HCEC 1CT (cell line): ENCODE measurements around the gene C19orf38.

Source experiments
- DNase-seq: peaks from one replicate; pipeline ENCODE4 v3.0.0-alpha.2; 2017

Gene C19orf38

DNA sequence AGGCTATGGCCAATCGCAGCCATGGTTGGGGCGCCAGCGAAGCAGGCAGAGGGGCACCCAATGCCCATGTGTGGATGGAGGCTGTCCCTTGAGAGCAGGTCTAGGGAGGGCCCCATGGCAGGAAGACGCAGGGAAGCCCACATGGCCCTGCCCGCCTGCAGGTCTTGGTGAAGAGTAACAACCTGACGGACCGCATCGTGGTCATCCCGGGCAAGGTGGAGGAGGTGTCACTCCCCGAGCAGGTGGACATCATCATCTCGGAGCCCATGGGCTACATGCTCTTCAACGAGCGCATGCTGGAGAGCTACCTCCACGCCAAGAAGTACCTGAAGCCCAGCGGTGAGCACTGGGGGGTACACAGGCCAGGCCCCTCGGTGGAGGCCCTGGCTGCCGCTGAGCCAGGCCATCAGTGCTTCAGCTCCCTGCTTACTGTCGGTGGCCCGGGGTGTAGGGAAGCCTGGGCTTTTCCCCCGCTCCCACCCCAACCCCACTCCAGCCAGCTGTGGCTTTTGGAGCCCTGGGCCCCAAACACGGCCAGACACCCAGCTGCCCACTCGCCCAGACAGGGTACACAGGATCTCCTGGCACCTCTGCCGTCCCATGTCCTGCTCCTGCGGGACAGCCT is 65.6 kb downstream of the C19orf38 start:
- DNase-seq = no peak

DNA sequence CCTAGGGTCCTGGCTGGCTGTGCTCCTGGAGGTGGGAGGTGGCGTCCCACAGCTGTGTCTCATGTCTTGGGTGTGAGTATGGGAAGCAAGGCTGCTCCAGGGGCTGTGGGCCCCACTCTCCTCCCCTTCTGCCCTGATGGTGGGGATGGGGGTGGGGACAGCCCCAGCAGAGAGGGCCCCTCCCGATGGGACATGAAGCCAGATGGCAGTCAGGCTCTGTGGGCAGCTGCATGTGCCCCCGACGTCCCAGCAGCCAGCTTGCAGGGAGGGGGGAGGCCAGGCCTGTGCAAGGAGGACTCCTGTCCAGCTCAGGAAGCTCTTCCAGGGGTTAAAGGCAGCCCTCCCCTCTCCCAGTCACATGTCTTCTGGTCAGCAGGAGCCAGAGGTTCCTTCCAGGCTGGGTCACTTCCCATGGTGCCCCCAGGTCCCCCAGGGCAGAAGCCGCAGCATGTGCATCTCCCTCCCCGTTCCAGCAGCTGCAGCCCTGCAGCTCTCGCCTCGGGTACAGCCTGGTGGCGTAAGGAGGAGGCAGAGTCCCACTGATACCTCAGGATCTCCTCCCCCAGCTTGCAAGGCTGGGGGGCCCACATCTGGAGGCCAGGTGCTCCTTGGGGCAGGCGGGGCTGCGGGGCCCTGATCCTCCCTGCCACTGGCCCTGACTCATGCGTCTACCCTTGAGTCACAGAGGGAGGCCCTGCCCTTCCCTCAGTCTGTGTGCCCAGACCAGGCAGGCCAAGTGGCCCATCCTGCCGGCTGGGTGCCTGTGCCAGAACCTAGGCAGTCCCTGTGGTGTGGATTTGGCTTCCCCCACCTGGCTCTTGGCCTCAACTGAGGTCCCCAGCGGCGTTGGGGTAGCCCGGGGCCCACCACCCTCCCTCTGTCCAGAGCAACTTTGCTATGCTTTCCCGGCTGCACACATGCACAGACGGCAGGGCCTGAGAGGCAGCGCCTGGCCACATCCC is 67.2 kb downstream of the C19orf38 start:
- DNase-seq = peak; percentile 95

DNA sequence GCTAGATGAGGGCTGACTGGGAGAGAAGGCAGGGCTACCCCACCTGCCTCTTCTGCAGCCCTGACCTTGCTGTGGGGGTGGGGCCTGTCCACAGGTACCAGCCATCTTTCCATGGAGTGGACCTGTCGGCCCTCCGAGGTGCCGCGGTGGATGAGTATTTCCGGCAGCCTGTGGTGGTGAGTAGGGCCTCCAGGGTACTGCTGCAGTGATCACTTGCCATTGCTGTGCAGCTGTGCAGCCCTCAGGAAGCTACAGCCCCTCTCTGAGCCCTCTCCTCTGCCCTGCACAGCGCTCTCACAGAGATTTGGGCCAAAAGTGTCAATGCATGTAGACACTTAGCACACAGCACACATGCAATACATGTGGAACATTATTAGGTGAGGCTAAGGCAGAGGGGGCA is 68.4 kb downstream of the C19orf38 start:
- DNase-seq = no peak

DNA sequence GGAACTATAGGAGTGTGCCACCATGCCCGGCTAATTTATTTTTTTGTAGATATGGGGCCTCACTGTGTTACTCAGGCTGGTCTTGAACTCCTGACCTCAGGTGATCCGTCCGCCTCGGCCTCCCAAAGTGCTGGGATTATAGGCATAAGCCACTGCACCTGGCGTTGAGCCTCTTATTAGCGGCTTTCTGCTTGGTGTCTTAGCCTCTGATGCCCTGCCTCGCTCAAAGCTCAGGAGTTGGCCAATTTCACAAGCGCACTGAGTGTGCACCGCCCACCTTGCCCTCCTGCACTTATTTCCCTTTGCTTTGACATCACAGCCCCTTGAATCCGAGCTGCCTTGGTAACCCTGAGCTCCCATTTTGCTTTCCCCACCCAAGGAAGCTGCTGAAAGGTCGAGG is 70.1 kb downstream of the C19orf38 start:
- no peak for DNase-seq
